HS-27A (cell line): ENCODE data around the gene PACSIN1.

ENCODE experiments used
- DNase-seq: peaks from one replicate; pipeline ENCODE4 v3.0.0-alpha.2; 2012; ENCODE audit warnings: low read depth, missing footprints

PACSIN1 gene

DNA sequence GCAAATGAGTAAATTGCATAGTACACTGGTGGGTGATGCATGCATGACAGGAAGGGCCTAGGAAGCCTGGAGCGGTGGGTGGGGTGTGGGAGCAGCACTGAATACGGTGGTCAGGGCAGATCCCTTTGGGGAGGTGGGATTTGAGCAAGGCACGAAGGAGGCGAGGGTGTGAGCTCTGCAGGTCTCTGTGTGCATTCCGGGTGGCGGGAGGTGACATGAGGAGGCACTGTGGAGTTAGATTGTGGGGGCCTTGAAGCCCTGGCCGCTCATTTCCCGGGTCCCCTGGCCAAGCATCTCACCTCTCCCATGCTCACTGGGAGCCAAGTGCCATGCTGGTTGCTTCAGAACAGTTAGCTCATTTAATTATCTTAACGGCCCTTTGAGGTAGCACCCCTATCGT is 96.5 kb downstream of the PACSIN1 start:
- no peak for DNase-seq

DNA sequence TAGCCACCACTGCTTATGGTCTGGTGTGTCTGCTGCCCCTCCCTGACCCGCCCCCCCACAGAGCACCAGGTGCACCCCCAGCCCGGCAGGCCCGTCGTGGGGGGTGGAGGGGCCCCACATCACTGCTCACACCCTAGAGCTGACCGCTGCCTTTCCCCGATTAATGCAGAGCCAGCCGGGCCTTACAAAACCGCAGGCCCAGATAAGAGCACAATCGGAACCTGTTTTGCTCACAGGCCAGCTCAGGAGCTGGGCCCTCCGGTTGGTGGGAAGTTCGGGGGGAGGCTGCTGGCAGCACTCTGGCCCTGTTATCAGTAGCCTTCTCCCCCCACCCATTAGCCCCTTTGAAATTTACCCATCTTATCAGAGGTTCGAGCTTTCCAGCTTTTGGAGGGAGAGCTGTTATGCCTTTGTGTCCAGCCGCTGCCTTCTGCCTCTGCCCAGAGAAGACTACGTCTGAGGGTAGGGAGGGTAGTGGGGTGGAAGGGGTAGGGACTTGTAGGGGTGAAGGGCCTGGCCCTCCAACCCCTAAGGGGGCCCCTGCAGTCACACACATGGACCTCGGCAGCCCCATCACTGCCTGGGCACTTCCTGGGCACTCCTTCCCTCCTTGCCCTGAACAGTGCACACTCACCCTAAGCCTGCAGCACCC is 97.1 kb downstream of the PACSIN1 start:
- no peak for DNase-seq

- no peak for DNase-seq
Observed at GRCh38 chr6:34563513-34563870, 97.6 kb downstream of the PACSIN1 start.

GRCh38 chr6:34564181-34564580 is 98.3 kb downstream of the PACSIN1 start:
- DNase-seq, result no peak

- DNase-seq, result no peak
Observed at GRCh38 chr6:34565722-34566137, 99.9 kb downstream of the PACSIN1 start.

DNA sequence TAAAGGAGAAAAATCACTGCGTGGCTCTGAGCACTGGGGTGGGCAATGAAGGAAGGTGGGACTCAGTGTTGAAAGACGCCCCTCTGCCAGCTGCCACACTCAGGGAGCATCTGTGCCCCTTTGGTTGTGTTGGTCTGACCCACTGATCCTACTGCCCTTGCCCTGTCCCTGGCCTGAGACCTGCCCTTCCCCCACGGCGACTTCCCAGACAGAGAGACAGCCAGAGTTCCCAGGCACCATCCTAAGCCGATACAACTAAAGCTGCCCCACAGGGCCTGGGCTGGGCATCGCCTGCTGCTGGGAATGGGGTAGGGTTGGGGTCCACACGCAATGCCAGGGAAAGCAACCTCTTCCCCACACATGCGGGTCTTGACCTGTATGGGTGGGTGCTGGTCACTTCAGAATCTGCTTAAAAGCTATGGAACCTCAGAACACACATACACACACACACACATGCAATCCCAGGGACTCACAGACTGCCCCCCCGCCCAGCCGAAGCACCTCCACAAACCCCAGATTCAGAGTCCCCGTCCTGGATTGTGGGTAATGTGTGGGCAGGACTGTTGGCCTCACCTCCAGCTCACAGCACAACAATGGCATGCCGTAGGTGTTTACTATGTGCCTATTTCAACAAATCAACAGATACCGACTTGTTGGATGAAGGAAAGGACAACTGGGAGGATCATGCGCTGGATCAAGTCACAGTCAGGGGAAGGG is 101.1 kb downstream of the PACSIN1 start:
- DNase-seq, result no peak

DNA sequence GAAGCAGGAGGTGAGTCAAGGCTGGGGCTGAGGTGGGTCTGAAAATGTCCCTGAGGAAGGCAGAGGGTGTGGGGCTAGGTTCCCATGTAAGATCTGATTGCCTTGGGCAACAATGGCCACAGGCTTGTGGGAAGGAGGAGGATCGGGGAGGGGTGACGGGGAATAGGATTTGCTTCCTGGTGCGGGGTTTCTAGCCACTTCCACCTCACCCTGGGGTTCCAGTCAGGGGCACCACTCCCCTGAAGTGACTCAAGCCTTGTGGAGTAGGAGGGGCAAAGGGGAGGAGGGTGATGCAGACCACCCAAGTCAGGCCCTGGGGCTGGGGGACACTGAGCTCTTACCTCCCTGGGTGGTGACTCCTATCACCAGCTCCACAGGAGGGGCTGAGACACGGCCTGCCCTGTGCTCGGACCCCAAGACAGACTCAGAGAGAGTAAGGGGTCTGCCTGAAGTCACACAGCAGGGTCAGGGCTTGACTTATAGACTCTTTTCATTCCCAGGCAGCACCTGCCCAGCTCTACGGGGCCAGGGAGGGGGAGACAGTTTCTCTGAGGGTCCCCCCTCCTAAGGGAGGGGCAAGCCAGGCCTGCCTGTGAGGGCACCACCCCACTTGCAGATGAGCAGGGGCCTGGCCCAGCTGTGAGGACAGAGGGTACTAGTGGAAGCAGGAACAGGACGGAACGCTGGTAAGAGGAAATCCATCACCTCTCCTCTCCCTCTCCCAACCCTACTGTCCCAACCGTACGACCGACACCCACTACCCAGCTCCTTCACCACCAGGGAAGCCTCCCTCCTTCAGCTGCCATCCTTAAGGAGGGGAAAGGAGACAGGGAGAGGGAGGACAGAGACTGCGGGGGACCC is 102.7 kb downstream of the PACSIN1 start:
- DNase-seq, result no peak

DNA sequence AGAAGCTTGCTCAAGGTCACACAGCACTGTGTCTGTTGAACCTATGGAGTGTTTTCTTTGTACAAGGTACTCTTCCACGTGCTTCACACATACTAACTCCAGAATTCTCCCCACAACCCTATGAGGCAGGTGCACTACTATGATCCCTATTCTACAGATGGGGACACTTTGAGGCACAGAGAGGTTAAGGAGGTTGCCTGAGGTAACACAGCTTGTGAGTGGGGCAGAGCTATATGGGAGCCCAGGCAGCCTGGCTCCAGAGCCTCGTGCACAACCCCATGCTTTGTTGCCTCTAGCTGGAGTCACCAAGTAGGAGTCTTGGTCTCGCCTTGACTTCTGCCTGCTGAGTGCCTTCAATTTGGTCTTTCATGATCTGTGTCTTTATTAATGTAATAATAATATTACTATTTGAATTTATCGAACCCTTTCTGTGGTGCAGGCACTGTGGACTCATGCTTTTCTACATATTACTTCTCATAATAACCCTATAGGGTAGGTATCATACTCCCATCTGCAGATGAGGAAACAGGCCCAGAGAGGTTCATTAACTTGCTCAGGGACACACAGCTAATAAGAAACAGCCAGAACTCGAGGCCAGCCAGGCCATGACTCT is 103.6 kb downstream of the PACSIN1 start:
- DNase-seq, result no peak

- DNase-seq, result no peak
Observed at GRCh38 chr6:34570066-34570833, 104.4 kb downstream of the PACSIN1 start.

GRCh38 chr6:34571388-34571787 is 105.5 kb downstream of the PACSIN1 start:
- no peak for DNase-seq

DNA sequence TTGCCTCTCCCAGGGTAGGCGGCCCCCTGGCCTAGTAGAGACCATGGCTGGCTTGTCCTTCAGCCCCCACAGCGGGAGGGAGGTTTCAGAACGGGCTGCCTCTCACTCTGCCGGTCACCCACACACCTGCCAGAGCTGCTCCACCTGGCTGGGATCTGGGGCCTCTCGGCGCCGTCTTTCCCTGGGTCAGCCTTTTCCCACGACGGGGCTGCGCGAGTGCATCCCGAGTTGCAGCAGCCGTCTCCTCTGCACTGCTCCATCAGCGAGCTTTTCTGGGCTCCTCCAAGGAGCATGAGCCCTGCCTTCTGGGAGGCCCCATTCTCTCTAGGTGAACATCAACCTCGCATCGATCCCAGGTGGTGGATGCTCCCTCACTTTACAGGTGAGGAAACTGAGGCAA is 106.1 kb downstream of the PACSIN1 start:
- no peak for DNase-seq

DNA sequence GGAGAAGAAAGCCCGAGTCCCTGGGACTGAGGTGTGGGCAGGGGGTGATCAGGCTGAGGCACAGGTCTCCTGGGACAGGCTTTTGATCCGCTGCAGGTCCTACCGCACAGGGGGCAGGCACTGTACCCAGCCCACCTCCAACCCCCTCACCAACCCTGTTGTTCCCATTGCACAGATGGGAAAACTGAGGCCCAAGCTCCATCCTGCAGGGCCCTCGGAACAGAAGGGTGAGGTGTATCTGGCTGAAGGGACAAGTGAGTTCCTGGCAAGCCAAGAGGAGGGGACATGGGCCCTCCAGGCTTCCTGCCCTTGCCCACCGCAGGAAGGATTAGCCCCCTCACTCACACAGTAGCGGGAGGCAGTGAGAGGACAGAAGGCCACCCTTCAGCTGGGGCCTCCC is 106.7 kb downstream of the PACSIN1 start:
- DNase-seq, result no peak

DNA sequence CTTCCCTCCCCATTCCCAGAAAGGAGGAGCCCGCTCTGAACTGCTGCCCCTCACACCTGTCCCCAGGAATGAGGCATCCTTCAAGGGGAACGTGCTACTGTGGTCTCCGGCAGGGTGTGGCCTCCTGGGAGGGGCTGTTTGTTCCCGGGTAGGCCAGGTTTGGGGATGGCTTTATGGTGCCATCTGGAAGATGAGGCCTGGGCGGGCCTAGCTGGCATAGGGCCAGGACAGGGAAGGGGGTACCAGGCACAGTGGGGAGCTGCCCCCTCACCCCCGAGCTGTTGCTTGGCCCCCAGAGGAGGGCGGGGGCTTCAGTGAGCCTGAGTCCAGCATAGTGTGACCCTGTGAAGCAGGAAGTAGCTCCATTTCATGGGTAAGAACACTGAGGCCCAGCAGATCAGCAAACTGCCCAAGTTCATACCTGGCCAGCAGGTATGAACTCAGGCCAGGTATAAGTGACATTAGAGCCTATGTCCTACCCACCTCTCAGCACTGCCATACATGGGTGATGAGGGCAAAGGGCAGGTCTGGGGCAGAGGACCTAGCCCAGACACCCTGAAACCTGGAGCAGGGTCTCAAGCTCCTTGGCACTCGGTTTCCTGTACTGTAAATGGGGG is 107.8 kb downstream of the PACSIN1 start:
- DNase-seq, result no peak

GRCh38 chr6:34574647-34575293 is 108.9 kb downstream of the PACSIN1 start:
- no peak for DNase-seq

DNA sequence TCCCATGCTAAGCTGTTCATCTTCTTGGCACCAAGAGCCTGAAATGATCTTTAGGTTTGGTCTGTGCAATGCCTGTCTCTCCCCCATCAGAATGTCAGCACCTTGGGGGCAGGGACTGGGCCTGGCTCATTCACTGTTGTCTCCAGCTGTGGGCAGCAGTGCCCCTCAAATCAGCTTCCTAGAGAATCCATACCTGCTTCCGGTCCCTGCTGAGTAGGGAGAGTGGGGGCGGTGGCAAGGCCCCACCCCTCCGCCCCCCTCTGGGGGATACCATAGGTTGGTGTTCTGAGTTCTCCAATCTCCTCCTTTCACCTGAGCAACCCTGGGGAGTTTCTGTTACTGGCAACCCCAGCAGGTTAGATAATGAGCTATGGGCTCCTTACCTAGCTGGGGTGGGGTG is 109.5 kb downstream of the PACSIN1 start:
- DNase-seq, result no peak

DNA sequence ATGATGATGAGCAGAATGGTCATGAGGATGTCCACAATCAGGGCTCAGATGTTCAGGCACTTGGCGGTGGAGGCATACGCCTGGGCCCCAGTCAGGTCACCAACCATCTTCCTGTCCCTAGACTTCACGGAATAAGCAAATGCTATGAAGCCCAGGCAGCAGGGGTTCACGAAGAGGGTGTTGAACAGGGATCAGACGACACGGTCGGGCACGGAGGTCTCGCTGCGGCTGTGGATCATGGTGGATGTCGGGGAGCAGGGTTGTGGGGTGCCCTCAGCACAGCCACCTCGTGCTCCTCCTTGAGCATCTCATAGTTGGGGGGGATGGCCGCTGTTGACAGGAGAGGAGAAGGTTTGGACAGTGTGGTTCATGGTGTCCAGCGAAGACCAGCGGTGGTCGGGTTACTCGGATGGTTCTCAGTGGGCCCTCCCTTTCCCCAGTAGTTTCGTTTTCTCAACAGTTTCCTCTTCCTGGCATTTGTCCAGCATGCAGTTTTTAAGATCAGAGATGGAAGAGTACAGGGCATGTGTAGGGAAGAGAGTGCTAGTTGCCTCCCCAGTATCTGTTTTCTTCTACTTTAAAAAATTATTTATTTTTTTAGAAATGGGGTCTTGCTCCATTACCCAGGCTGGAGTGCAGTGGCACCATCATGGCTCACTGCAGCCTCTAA is 110.5 kb downstream of the PACSIN1 start:
- no peak for DNase-seq

- DNase-seq, result no peak
Observed at GRCh38 chr6:34578445-34579262, 112.8 kb downstream of the PACSIN1 start.

- no peak for DNase-seq
Observed at GRCh38 chr6:34580707-34581560, 115.1 kb downstream of the PACSIN1 start.
